Right lobe of liver (tissue), 6 donors: ENCODE results near the gene LDLR. TPM values are rescaled to one million over a fixed set of nuclear protein-coding genes. Genes with fewer than 3 reads are reported as not detected.

Experiments used
- ATAC-seq, 4 donors: fragments of 200-7000 bp; cut with Tn5 transposase; one replicate each; pipeline ENCODE4 v1.9.1; 2020; ENCODE audit warnings: mild to moderate bottlenecking in 4 of 4, moderate library complexity in 4 of 4
- DNase-seq, 3 donors: peaks; one replicate each; pipeline ENCODE4 v3.0.0-alpha.2; 2020
- H3K27ac ChIP-seq, 3 donors: fragments of 200-600 bp; one replicate each; pipeline ENCODE4 v1.8.0; 2022
- H3K27me3 ChIP-seq, 2 donors: fragments of 200-600 bp; one replicate each; pipeline ENCODE4 v1.8.0; 2022
- H3K36me3 ChIP-seq, 4 donors: fragments of 200-600 bp; sonication (generic) in 1 of 4; one replicate each; pipeline versions ENCODE4 v1.5.1 to v1.8.0; 2017 to 2022; ENCODE audit warnings: control low read depth in 1 of 4
- H3K4me1 ChIP-seq, 4 donors: fragments of 200-600 bp; sonication (generic) in 1 of 4; one replicate each; pipeline versions ENCODE4 v1.5.1 to v1.8.0; 2017 to 2022; ENCODE audit warnings: control low read depth in 1 of 4
- H3K4me3 ChIP-seq, 3 donors: fragments of 200-600 bp; one replicate each; pipeline ENCODE4 v1.8.0; 2022
- H3K9me3 ChIP-seq, 4 donors: fragments of 200-600 bp; sonication (generic) in 1 of 4; one replicate each; pipeline versions ENCODE4 v1.5.1 to v1.8.0; 2017 to 2022; ENCODE audit warnings: control low read depth in 1 of 4
- POLR2A ChIP-seq: fragments of 450-650 bp; IDR thresholded peaks from one replicate; pipeline ENCODE4 v1.6.1; 2017; ENCODE audit warnings: antibody characterized with exemption, mild to moderate bottlenecking
- WGBS: methylation state at CpG from one replicate; pipeline ENCODE4 v1.1.6; 2018; ENCODE audit warnings: low coverage, low lambda C conversion rate; ENCODE audit not compliant: insufficient coverage; ENCODE audit errors: missing lambda C conversion rate; 5-methylcytosine and 5-hydroxymethylcytosine counted together
- intact Hi-C, 2 donors: fragments of 100-400 bp; cut with DNase I; formaldehyde crosslinking; loops; one replicate each; pipeline versions ENCODE4 v1.11.2 to v1.14.1; 2022
- total RNA-seq, 6 experiments: library from RNA; depleted of rRNA in 2 of 6; stranded (reverse); fragments of >200 nt in 2 of 6; fragmentation: NEBNext Ultra II Directional in 3 of 6; extraction: Animal tissue kit (Norgen Biotek cat#: 25700) in 3 of 6; gene quantifications; one replicate each; pipeline versions ENCODE4 v1.1.0 to v1.2.4, GENCODE V29; 2016 to 2023
- TF ChIP-seq, protein P1 (sequence below), 4 donors: fragments of 200-600 bp in 3 of 4; fragments of 450-650 bp in 1 of 4; IDR thresholded peaks; one replicate each; pipeline versions ENCODE4 v1.5.1 to v1.8.0; 2016 to 2022; ENCODE audit warnings: antibody characterized with exemption in 4 of 4, mild to moderate bottlenecking in 2 of 4
- donor health status: DM: no; HTN: yes; CAD: no.
- donor health status: DM: no; HTN: no; CAD: no.
- donor health status: DM: no; HTN: no; CAD: no.
- donor health status: DM: no; HTN: yes; CAD: no.
- donor health status: DM: no; HTN: yes; CAD: no.

The LDLR gene
- total RNA-seq, 6 experiments from 2014 or later: 8.6 to 117 (median 26.8) TPM

DNA sequence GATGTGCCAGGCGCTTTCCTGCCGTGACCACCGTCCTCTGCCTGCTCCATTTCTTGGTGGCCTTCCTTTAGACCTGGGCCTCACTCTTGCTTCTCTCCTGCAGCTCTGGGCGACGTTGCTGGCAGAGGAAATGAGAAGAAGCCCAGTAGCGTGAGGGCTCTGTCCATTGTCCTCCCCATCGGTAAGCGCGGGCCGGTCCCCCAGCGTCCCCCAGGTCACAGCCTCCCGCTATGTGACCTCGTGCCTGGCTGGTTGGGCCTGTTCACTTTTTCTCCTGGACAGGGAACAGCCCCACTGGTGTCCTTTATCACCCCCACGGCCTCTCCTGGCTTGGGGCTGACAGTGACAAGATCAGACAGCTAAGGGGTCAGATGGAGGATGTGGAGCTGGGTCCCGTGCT lies 38.6 kb downstream of the LDLR start:
- H3K36me3 ChIP-seq: peaks cover 13 to 98% (median 59%) of the 10 kb centered on the region in 4 donors
- H3K27ac ChIP-seq: no peak overlapping the region
- ATAC-seq (no peak), DNase-seq (no peak)
- intact Hi-C loops: no loop called here
- H3K4me3 ChIP-seq: no peak overlapping the region
- peaks cover 0 to 35% (median 11%) of the 10 kb centered on the region in 4 donors for H3K4me1 ChIP-seq
- H3K27me3 ChIP-seq: no peaks in the 10 kb centered on the region
- H3K9me3 ChIP-seq: no peaks in the 10 kb centered on the region
- TF ChIP-seq, protein P1, sequence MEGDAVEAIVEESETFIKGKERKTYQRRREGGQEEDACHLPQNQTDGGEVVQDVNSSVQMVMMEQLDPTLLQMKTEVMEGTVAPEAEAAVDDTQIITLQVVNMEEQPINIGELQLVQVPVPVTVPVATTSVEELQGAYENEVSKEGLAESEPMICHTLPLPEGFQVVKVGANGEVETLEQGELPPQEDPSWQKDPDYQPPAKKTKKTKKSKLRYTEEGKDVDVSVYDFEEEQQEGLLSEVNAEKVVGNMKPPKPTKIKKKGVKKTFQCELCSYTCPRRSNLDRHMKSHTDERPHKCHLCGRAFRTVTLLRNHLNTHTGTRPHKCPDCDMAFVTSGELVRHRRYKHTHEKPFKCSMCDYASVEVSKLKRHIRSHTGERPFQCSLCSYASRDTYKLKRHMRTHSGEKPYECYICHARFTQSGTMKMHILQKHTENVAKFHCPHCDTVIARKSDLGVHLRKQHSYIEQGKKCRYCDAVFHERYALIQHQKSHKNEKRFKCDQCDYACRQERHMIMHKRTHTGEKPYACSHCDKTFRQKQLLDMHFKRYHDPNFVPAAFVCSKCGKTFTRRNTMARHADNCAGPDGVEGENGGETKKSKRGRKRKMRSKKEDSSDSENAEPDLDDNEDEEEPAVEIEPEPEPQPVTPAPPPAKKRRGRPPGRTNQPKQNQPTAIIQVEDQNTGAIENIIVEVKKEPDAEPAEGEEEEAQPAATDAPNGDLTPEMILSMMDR (IDR thresholded peaks at IDR 0.05): no peak
- no peak for TF ChIP-seq POLR2A
- 100% methylated on average over 1 of the region's 15 CpGs for WGBS

GRCh38 chr19:11130824-11131455 lies 41.7 kb downstream of the LDLR start:
- TF ChIP-seq, protein P1 (IDR thresholded peaks at IDR 0.05): peak; percentile 82 to 95 (median 92)
- peak; percentile 22 for TF ChIP-seq POLR2A
- H3K9me3 ChIP-seq: no peaks in the 10 kb centered on the region
- DNase-seq: peak; percentile 79 to 93 (median 89)
- peaks cover 0 to 35% (median 11%) of the 10 kb centered on the region in 4 donors for H3K4me1 ChIP-seq
- peak overlapping the region in 2 of 3 donors; percentile 16 to 65 for H3K27ac ChIP-seq
- H3K27me3 ChIP-seq: no peaks in the 10 kb centered on the region
- intact Hi-C loops: no loop called here
- peak; percentile 63 to 94 (median 82) for ATAC-seq
- H3K4me3 ChIP-seq: no peak overlapping the region
- peaks cover 3 to 70% (median 41%) of the 10 kb centered on the region in 4 donors for H3K36me3 ChIP-seq
- 27% methylated on average over 16 of the region's 19 CpGs for WGBS

DNA sequence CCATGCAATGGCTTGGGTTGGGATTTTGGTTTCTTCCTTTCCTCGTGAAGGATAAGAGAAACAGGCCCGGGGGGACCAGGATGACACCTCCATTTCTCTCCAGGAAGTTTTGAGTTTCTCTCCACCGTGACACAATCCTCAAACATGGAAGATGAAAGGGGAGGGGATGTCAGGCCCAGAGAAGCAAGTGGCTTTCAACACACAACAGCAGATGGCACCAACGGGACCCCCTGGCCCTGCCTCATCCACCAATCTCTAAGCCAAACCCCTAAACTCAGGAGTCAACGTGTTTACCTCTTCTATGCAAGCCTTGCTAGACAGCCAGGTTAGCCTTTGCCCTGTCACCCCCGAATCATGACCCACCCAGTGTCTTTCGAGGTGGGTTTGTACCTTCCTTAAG lies 42.2 kb downstream of the LDLR start:
- DNase-seq: no peak
- peak in 1 of 4 donors; percentile 0 for ATAC-seq

GRCh38 chr19:11136400-11137101 lies 47.3 kb downstream of the LDLR start:
- Histone ChIP-seq H3K9me3 (no peaks in the 10 kb centered on the region), H3K27me3 (no peaks in the 10 kb centered on the region), H3K27ac (no peak overlapping the region), H3K36me3 (peaks cover 2 to 13% (median 7%) of the 10 kb centered on the region in 4 donors), H3K4me1 (peaks cover 0 to 24% (median 12%) of the 10 kb centered on the region in 4 donors), H3K4me3 (no peak overlapping the region)
- TF ChIP-seq, protein P1 (IDR thresholded peaks at IDR 0.05): no peak
- no peak for TF ChIP-seq POLR2A
- intact Hi-C loops: loop anchor here in 1 of 2 donors (5.0 kb wide), 1 partner anchor 66 kb away; no protein-coding TSS in a partner anchor
- WGBS: 38% methylated on average over 6 of the region's 14 CpGs
- DNase-seq: no peak
- no peak for ATAC-seq

More for the DNA sequence above, 42.2 kb downstream of the LDLR start:
- Histone ChIP-seq H3K27ac (peak overlapping the region in 1 of 3 donors; percentile 65), H3K27me3 (no peaks in the 10 kb centered on the region), H3K4me1 (peaks cover 0 to 35% (median 11%) of the 10 kb centered on the region in 4 donors), H3K9me3 (no peaks in the 10 kb centered on the region), H3K36me3 (peaks cover 3 to 64% (median 38%) of the 10 kb centered on the region in 4 donors), H3K4me3 (no peak overlapping the region)
- TF ChIP-seq, protein P1 (IDR thresholded peaks at IDR 0.05): no peak
- no peak for TF ChIP-seq POLR2A
- intact Hi-C loops: no loop called here
- 86% methylated on average over 3 of the region's 7 CpGs for WGBS
